GM13976 (cell line): Measurements from ENCODE around the gene KDM4F.

Source experiments
- DNase-seq: peaks from one replicate; pipeline ENCODE4 v3.0.0; 2012; ENCODE audit warnings: low spot score
- in situ Hi-C: fragments of 300-500 bp; cut with MboI; formaldehyde crosslinking; loops from one replicate; pipeline ENCODE4 v1.12.0; 2022; ENCODE audit warnings: low sequenced_read_pairs, mixed read lengths, inconsistent platforms; ENCODE audit not compliant: unreplicated experiment
- TF ChIP-seq, protein P1 (sequence below): IDR thresholded peaks from 2 replicates; pipeline ENCODE4 v1.5.1; 2012; ENCODE audit warnings: borderline replicate concordance, mild to moderate bottlenecking; ENCODE audit not compliant: insufficient read depth; ENCODE audit errors: extremely low read depth, missing control alignments, control extremely low read depth

Gene KDM4F

DNA sequence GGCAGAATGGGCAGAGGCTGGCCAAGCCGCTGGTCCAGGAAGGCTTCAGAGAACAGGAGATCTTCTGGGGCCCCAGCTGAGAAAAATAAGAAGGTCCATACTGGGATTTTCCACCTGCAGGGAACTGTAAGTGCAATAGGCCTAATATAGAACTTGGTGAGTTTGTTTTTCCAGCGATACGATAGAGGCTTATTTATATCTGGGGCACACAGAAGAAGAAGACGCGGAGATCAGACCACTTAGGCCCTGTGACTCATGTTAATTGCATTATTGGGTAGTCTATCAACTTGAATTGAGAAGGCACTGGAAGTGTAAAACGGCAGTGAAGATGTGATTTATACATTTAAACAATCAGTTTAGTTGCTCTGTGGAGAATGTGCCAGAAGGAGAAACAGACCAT, 9.8 kb downstream of the KDM4F start:
- DNase-seq, result no peak
- TF ChIP-seq, protein P1, sequence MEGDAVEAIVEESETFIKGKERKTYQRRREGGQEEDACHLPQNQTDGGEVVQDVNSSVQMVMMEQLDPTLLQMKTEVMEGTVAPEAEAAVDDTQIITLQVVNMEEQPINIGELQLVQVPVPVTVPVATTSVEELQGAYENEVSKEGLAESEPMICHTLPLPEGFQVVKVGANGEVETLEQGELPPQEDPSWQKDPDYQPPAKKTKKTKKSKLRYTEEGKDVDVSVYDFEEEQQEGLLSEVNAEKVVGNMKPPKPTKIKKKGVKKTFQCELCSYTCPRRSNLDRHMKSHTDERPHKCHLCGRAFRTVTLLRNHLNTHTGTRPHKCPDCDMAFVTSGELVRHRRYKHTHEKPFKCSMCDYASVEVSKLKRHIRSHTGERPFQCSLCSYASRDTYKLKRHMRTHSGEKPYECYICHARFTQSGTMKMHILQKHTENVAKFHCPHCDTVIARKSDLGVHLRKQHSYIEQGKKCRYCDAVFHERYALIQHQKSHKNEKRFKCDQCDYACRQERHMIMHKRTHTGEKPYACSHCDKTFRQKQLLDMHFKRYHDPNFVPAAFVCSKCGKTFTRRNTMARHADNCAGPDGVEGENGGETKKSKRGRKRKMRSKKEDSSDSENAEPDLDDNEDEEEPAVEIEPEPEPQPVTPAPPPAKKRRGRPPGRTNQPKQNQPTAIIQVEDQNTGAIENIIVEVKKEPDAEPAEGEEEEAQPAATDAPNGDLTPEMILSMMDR, result no peak
- in situ Hi-C loops, result no loop called here

DNA sequence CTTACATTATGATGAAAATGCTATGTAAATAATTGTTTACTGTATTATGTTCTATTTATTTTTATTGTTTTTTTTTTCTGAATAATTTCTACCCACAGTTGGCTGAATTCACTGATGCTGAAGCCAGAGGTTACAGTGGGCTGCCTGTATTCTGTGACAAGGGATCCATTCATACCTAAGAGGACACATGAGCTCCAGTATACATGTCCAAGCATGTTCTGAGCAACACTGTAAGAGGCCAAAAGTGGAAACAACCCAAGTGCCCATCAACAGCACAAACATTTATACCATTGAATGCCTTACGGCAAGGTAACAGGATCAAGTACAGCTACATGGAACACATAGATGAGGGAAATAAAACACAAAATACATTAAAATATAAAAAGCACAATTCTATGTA, 16.1 kb downstream of the KDM4F start:
- in situ Hi-C loops, result no loop called here
- TF ChIP-seq, protein P1, result no peak
- no peak for DNase-seq

DNA sequence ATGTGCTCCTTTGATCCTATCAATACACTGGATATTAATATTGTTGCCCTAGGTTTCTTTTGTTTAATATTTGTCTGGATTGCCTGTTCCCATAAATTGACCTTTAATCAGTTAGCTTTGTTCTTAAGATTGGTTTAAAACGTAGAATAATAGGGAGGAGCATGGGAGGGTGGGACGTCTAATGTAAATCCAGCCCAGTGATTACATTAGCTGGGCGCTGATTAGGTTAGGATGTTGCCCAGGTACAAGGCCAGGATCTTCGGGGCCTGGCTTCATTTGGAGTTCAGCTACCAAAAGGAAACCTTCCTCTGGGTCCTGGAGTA, 17.5 kb downstream of the KDM4F start, which contains the start of gene SRSF8:
TSS of gene SRSF8 (plus strand) at position 204 of the 323 bp plus-strand sequence. CDS start 308 bp downstream, outside the sequence.
- TF ChIP-seq, protein P1, result no peak
- DNase-seq, result no peak
- in situ Hi-C loops, result no loop called here

GRCh38 chr11:95067039-95067840, 18.0 kb downstream of the KDM4F start:
- in situ Hi-C loops, result no loop called here
- peak; percentile 65 for DNase-seq
- TF ChIP-seq, protein P1, result peak; percentile 54

- TF ChIP-seq, protein P1, result no peak
- in situ Hi-C loops, result no loop called here
- DNase-seq, result no peak
Measured at GRCh38 chr11:95067841-95068219, 18.6 kb downstream of the KDM4F start.

GRCh38 chr11:95068549-95068948, 19.3 kb downstream of the KDM4F start:
- peak; percentile 62 for DNase-seq
- in situ Hi-C loops, result no loop called here
- TF ChIP-seq, protein P1, result no peak

DNA sequence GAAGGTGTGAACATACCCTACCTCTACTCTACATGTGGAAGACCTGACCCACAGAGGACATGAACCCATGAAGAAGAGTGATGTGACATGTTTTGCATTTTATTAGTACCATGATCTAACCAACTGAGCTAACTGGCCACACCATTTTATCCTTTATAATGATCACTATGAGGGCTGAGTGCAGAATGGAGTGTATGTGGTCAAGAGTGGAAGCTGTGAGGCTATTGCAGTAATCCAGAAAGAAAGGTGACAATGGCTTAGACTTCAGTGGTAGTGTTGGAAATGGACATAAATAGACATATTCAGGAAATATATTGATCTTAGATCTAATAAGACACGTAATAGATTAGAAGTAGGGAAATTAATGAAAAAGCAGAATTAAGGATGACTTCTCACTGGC, 21.2 kb downstream of the KDM4F start:
- TF ChIP-seq, protein P1, result no peak
- in situ Hi-C loops, result loop anchor here (10.0 kb wide), 1 partner anchor 64 kb away; no protein-coding TSS in a partner anchor
- no peak for DNase-seq
